ENCODE data around the gene USP19.

The USP19 gene

GRCh38 chr3:49098910-49099630, 21.6 kb downstream of the USP19 start:
- DNase-seq, result no peak

- DNase-seq, result no peak
Observed at GRCh38 chr3:49098429-49098828, 22.2 kb downstream of the USP19 start.

GRCh38 chr3:49093853-49094767, 26.5 kb downstream of the USP19 start, which contains the start of gene QRICH1:
TSS of gene QRICH1 (minus strand) at chr3:49094071. CDS start at chr3:49077017, 17,054 bp downstream.
- DNase-seq, result peak; percentile 95

- no peak for DNase-seq
Observed at GRCh38 chr3:49092938-49093852, 27.4 kb downstream of the USP19 start.

- DNase-seq, result no peak
Observed at GRCh38 chr3:49081429-49081828, 39.2 kb downstream of the USP19 start.

DNA sequence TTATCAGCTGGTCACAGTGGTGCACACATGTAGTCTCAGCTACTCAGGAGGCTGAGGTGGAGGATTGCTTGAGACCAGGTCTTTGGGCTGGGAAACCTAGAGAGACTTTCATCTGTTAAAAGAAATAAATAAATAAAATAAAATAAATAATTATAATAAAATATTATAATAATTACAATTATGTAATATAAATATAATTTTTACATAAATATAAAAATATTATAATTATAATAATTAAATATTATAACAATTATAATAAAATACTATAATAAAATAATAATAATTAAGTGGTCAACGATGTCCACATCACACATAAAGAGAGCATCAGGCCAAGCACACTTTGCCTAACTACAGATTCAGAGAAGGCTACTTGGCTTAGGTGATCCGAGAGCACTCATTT, 41.4 kb downstream of the USP19 start:
- no peak for DNase-seq

DNA sequence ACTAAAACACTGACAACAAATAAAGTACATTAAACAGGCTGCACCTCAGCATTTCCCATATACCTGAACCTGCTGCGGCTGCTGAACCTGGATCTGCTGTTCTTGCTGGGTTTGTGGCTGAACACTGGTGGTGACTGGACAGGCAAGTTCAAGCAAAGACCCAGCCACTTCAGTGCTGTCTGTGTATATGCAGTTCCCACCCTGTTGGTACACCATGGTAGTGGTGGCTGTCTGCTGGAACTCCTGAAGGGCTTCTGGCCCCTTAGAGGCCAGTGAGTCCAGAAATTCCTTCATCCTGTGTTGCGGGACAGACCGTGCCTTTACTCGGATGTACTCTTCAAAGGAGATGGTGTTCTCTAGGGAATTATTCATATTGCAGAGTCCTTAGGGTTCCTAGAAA, 44.0 kb downstream of the USP19 start:
- no peak for DNase-seq

DNA sequence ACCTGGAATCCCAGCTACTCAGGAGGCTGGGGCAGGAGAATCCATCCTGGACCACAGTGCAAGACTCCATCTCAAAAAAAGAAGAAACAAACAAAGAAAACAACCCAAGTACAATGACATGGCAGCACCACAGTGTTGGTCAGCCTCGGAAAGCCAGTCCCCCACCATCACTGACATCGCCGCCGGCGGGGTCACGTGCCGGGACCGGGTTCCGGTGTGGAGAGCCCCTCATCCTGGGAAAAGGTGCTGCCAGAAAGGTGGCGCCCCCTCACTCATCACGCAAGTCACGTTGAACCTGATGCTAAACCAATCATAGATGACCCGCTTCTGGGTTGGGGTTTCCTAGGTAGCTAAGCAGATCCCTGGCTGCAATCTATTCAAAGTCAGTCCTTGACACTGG, 44.5 kb downstream of the USP19 start:
- no peak for DNase-seq
